GM12864 (cell line): ENCODE measurements around the gene DHX40.

ENCODE experiments used
- DNase-seq: peaks from one replicate; pipeline ENCODE4 v3.0.0-alpha.2; 2011; ENCODE audit warnings: low read depth
- H3K4me3 ChIP-seq: 2 replicates; pipeline ENCODE4 v1.5.1; 2011; ENCODE audit warnings: mild to moderate bottlenecking, low read depth, low read length, control low read depth
- CTCF ChIP-seq: IDR thresholded peaks from 2 replicates; pipeline ENCODE4 v1.5.1; 2011; ENCODE audit warnings: low read depth, mild to moderate bottlenecking, moderate library complexity, low read length, control low read depth, inconsistent platforms; ENCODE audit errors: missing control alignments

DHX40 gene

GRCh38 chr17:59525668-59526067 is 39.7 kb upstream of the DHX40 start:
- no peak for DNase-seq
- no peak for TF ChIP-seq CTCF
- H3K4me3 ChIP-seq, result no peak overlapping the region

- DNase-seq, result no peak
- no peak overlapping the region for H3K4me3 ChIP-seq
- no peak for TF ChIP-seq CTCF
Measured at GRCh38 chr17:59526451-59526850, 39.0 kb upstream of the DHX40 start.

- no peak for DNase-seq
- no peak overlapping the region for H3K4me3 ChIP-seq
- no peak for TF ChIP-seq CTCF
Measured at GRCh38 chr17:59527325-59527917, 38.0 kb upstream of the DHX40 start.

- no peak for TF ChIP-seq CTCF
- no peak overlapping the region for H3K4me3 ChIP-seq
- no peak for DNase-seq
Measured at GRCh38 chr17:59527931-59528330, 37.5 kb upstream of the DHX40 start.

- TF ChIP-seq CTCF, result no peak
- DNase-seq, result no peak
- H3K4me3 ChIP-seq, result no peak overlapping the region
Measured at GRCh38 chr17:59530531-59530930, 34.9 kb upstream of the DHX40 start.

- TF ChIP-seq CTCF, result no peak
- DNase-seq, result no peak
- H3K4me3 ChIP-seq, result no peak overlapping the region
Measured at GRCh38 chr17:59533694-59534093, 31.7 kb upstream of the DHX40 start.

GRCh38 chr17:59534583-59534982 is 30.8 kb upstream of the DHX40 start:
- no peak overlapping the region for H3K4me3 ChIP-seq
- peak; percentile 22 for TF ChIP-seq CTCF
- DNase-seq, result no peak
